Hepatocyte (in vitro differentiated cells): ENCODE data around the gene GRID1. TPM values are rescaled to one million over a fixed set of nuclear protein-coding genes. Genes with fewer than 3 reads are reported as not detected.

Experiments
- DNase-seq: peaks from one replicate; pipeline ENCODE4 v3.0.0-alpha.2; 2016; ENCODE audit warnings: low spot score
- H2AFZ ChIP-seq: fragments of 200-600 bp; sonication (generic); 2 replicates; pipeline ENCODE4 v1.6.0; 2016; ENCODE audit warnings: antibody characterized with exemption, mild to moderate bottlenecking
- H3K27ac ChIP-seq: fragments of 200-600 bp; sonication (generic); 2 replicates; pipeline ENCODE4 v1.5.1; 2016; ENCODE audit warnings: mild to moderate bottlenecking
- H3K27me3 ChIP-seq: fragments of 200-600 bp; sonication (generic); 2 replicates; pipeline ENCODE4 v1.6.1; 2016
- H3K36me3 ChIP-seq: fragments of 200-600 bp; sonication (generic); replicated peaks from 2 replicates; pipeline ENCODE4 v1.5.1; 2016; ENCODE audit warnings: low read depth; ENCODE audit not compliant: insufficient read depth
- H3K4me1 ChIP-seq: fragments of 200-600 bp; sonication (generic); 2 replicates; pipeline ENCODE4 v1.5.1; 2016; ENCODE audit warnings: mild to moderate bottlenecking, moderate library complexity; ENCODE audit not compliant: insufficient read depth
- H3K4me2 ChIP-seq: fragments of 200-600 bp; sonication (generic); 2 replicates; pipeline ENCODE4 v1.6.0; 2016
- H3K4me3 ChIP-seq: fragments of 200-600 bp; sonication (generic); 2 replicates; pipeline ENCODE4 v1.5.1; 2016; ENCODE audit warnings: mild to moderate bottlenecking
- H3K79me2 ChIP-seq: fragments of 200-600 bp; sonication (generic); 2 replicates; pipeline ENCODE4 v1.6.0; 2017; ENCODE audit warnings: mild to moderate bottlenecking
- H3K9me2 ChIP-seq: fragments of 200-600 bp; sonication (generic); replicated peaks from 2 replicates; pipeline ENCODE4 v1.6.0; 2017; ENCODE audit warnings: mild to moderate bottlenecking; ENCODE audit not compliant: insufficient read depth
- H3K9me3 ChIP-seq: fragments of 200-600 bp; sonication (generic); 2 replicates; pipeline ENCODE4 v1.5.1; 2016; ENCODE audit warnings: low read depth, mild to moderate bottlenecking
- H4K20me1 ChIP-seq: fragments of 200-600 bp; sonication (generic); 2 replicates; pipeline ENCODE4 v1.6.0; 2016; ENCODE audit warnings: mild to moderate bottlenecking; ENCODE audit not compliant: insufficient read depth, poor library complexity, severe bottlenecking
- CTCF ChIP-seq: fragments of 200-600 bp; sonication (generic); IDR thresholded peaks from 2 replicates; pipeline ENCODE4 v1.5.1; 2016; ENCODE audit warnings: antibody characterized with exemption, mild to moderate bottlenecking; ENCODE audit not compliant: poor library complexity
- EZH2 ChIP-seq: fragments of 200-600 bp; sonication (generic); IDR thresholded peaks from 2 replicates; pipeline ENCODE4 v1.6.1; 2016; ENCODE audit warnings: antibody characterized with exemption, mild to moderate bottlenecking, borderline replicate concordance
- EZH2phosphoT487 ChIP-seq: fragments of 200-600 bp; sonication (generic); IDR thresholded peaks from one replicate; pipeline ENCODE4 v1.6.1; 2018; ENCODE audit warnings: antibody characterized with exemption, mild to moderate bottlenecking, low read depth, moderate library complexity; ENCODE audit not compliant: unreplicated experiment, severe bottlenecking
- WGBS: methylation state at CpG from one replicate; pipeline ENCODE4 v1.1.6; 2016; ENCODE audit warnings: low lambda C conversion rate; ENCODE audit errors: missing lambda C conversion rate; 5-methylcytosine and 5-hydroxymethylcytosine counted together
- polyA plus RNA-seq: library from polyadenylated mRNA; unstranded; fragments of >200 nt; fragmentation: Nextera tagmentation; extraction: Ambion mirVana; gene quantifications from 2 replicates; pipeline ENCODE4 v1.2.1, GENCODE V29; 2016
- total RNA-seq: library from RNA; depleted of rRNA; stranded (reverse); fragments of >200 nt; gene quantifications from 2 replicates; pipeline ENCODE4 v1.2.3, GENCODE V29; 2014

Gene GRID1
- total and polyA plus RNA-seq, 2 experiments from 2014 or later: 0.07 to 0.37 TPM

- TF ChIP-seq EZH2phosphoT487 (no peak), EZH2 (no peak), CTCF (no peak)
- no peaks in the 10 kb centered on the region for H3K79me2 ChIP-seq
- DNase-seq: no peak
- WGBS: 88% methylated on average over 5 of the region's 5 CpGs
- no peaks in the 10 kb centered on the region for H3K4me1 ChIP-seq
- no peaks in the 10 kb centered on the region for H3K9me2 ChIP-seq
- H3K9me3 ChIP-seq: no peaks in the 10 kb centered on the region
- no peak overlapping the region for H3K27ac ChIP-seq
- no peak overlapping the region for H2AFZ ChIP-seq
- H4K20me1 ChIP-seq: no peaks in the 10 kb centered on the region
- no peaks in the 10 kb centered on the region for H3K27me3 ChIP-seq
- H3K4me3 ChIP-seq: no peak overlapping the region
- H3K4me2 ChIP-seq: no peak overlapping the region
- H3K36me3 ChIP-seq: no peaks in the 10 kb centered on the region
Measured at GRCh38 chr10:86152354-86152753, 214.2 kb downstream of the GRID1 start.

GRCh38 chr10:86151613-86152012, 215.0 kb downstream of the GRID1 start:
- DNase-seq: no peak
- H3K27ac ChIP-seq: no peak overlapping the region
- H4K20me1 ChIP-seq: no peaks in the 10 kb centered on the region
- H3K9me2 ChIP-seq: no peaks in the 10 kb centered on the region
- H2AFZ ChIP-seq: no peak overlapping the region
- H3K79me2 ChIP-seq: no peaks in the 10 kb centered on the region
- H3K27me3 ChIP-seq: no peaks in the 10 kb centered on the region
- TF ChIP-seq CTCF (no peak), EZH2phosphoT487 (no peak), EZH2 (no peak)
- WGBS: 82% methylated on average over 5 of the region's 5 CpGs
- no peaks in the 10 kb centered on the region for H3K9me3 ChIP-seq
- H3K4me3 ChIP-seq: no peak overlapping the region
- H3K4me1 ChIP-seq: no peaks in the 10 kb centered on the region
- no peak overlapping the region for H3K4me2 ChIP-seq
- no peaks in the 10 kb centered on the region for H3K36me3 ChIP-seq

GRCh38 chr10:86149257-86149656, 217.3 kb downstream of the GRID1 start:
- H3K4me3 ChIP-seq: no peak overlapping the region
- H3K4me2 ChIP-seq: no peak overlapping the region
- no peaks in the 10 kb centered on the region for H4K20me1 ChIP-seq
- no peaks in the 10 kb centered on the region for H3K36me3 ChIP-seq
- TF ChIP-seq EZH2phosphoT487 (no peak), CTCF (no peak), EZH2 (no peak)
- no peak for DNase-seq
- H3K9me2 ChIP-seq: no peaks in the 10 kb centered on the region
- no peak overlapping the region for H3K27ac ChIP-seq
- no peaks in the 10 kb centered on the region for H3K9me3 ChIP-seq
- H3K79me2 ChIP-seq: no peaks in the 10 kb centered on the region
- no peaks in the 10 kb centered on the region for H3K27me3 ChIP-seq
- H2AFZ ChIP-seq: no peak overlapping the region
- no peaks in the 10 kb centered on the region for H3K4me1 ChIP-seq
- WGBS: 65% methylated on average over 7 of the region's 7 CpGs

- Histone ChIP-seq H2AFZ (no peak overlapping the region), H3K9me2 (no peaks in the 10 kb centered on the region), H3K27ac (no peak overlapping the region), H4K20me1 (no peaks in the 10 kb centered on the region), H3K4me1 (no peaks in the 10 kb centered on the region), H3K4me2 (no peak overlapping the region), H3K36me3 (no peaks in the 10 kb centered on the region), H3K27me3 (no peaks in the 10 kb centered on the region), H3K4me3 (no peak overlapping the region), H3K79me2 (no peaks in the 10 kb centered on the region), H3K9me3 (no peaks in the 10 kb centered on the region)
- WGBS: 73% methylated on average over 2 of the region's 2 CpGs
- no peak for DNase-seq
- no peak for TF ChIP-seq CTCF
- TF ChIP-seq EZH2: no peak
- TF ChIP-seq EZH2phosphoT487: no peak
Measured at GRCh38 chr10:86148117-86148516, 218.5 kb downstream of the GRID1 start.
